Measurements from ENCODE around the gene SH3GLB1.
A peak's percentile ranks its signal among the peaks of the same experiment; 100 is the strongest.
"Not testable (repeated sequence)": the region's sequence is repeated elsewhere in the genome, so short reads cannot be mapped to it uniquely, and the experiment has no call there.

SH3GLB1 gene

GRCh38 chr1:86704458-86704971 is at the start of gene SH3GLB1:
SH3GLB1 (plus strand) TSS chr1:86704576; CDS start chr1:86704900, 324 bp downstream.
- DNase-seq, result peak; percentile 55

GRCh38 chr1:86658381-86658780 is 46.0 kb upstream of the SH3GLB1 start:
- DNase-seq, result not testable (repeated sequence)

- DNase-seq, result no peak
These were observed 38.0 kb upstream of the SH3GLB1 start for GRCh38 chr1:86666368-86666767.

GRCh38 chr1:86687595-86687994 is 16.8 kb upstream of the SH3GLB1 start:
- no peak for DNase-seq

- DNase-seq, result no peak
These were observed 11.7 kb upstream of the SH3GLB1 start for GRCh38 chr1:86692641-86693040.

- no peak for DNase-seq
These were observed 9.0 kb upstream of the SH3GLB1 start for GRCh38 chr1:86695400-86695799.

- no peak for DNase-seq
These were observed 7.9 kb upstream of the SH3GLB1 start for GRCh38 chr1:86696522-86696921.

GRCh38 chr1:86699186-86699585 is 5.2 kb upstream of the SH3GLB1 start:
- DNase-seq, result no peak

GRCh38 chr1:86701731-86702130 is 2.6 kb upstream of the SH3GLB1 start:
- DNase-seq, result no peak

- not testable (repeated sequence) for DNase-seq
These were observed 1.4 kb upstream of the SH3GLB1 start for GRCh38 chr1:86702954-86703494.

GRCh38 chr1:86703696-86704457 is 499 bp upstream of the SH3GLB1 start:
- no peak for DNase-seq

- no peak for DNase-seq
These were observed 742 bp downstream of the SH3GLB1 start for GRCh38 chr1:86704972-86705664.

GRCh38 chr1:86705665-86705985 is 1.2 kb downstream of the SH3GLB1 start:
- DNase-seq, result no peak

- no peak for DNase-seq
These were observed 1.8 kb downstream of the SH3GLB1 start for GRCh38 chr1:86706018-86706635.

- no peak for DNase-seq
These were observed 4.5 kb downstream of the SH3GLB1 start for GRCh38 chr1:86708920-86709319.

GRCh38 chr1:86712088-86712860 is 7.9 kb downstream of the SH3GLB1 start:
- DNase-seq, result no peak

- DNase-seq, result no peak
These were observed 9.1 kb downstream of the SH3GLB1 start for GRCh38 chr1:86713477-86713876.

- DNase-seq, result no peak
These were observed 9.8 kb downstream of the SH3GLB1 start for GRCh38 chr1:86714159-86714558.

GRCh38 chr1:86714561-86715244 is 10.3 kb downstream of the SH3GLB1 start:
- no peak for DNase-seq

- no peak for DNase-seq
These were observed 14.4 kb downstream of the SH3GLB1 start for GRCh38 chr1:86718786-86719185.

GRCh38 chr1:86731416-86731815 is 27.0 kb downstream of the SH3GLB1 start:
- DNase-seq, result no peak

GRCh38 chr1:86733340-86733739 is 29.0 kb downstream of the SH3GLB1 start:
- no peak for DNase-seq

All from NCI-H1048 (cell line).